ENCODE measurements around the gene TNFRSF12A.

Gene TNFRSF12A

DNA sequence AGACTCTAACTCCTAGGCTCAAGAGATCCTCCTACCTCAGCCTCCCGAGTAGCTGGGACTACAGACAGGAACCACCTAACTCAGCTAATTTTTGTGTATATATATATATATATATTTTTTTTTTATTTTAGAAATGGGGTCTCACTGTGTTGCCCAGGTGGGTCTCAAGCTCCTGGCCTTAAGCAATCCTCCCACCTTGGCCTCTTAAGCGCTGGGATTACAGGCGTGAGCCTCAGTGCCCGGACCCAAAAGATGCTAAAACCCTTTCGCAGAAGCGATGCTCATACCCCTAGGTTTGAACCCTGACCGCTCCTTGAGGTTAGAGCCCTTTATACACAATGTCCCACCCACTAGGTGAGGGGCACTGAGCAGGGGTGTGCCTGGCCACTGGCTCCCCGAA lies 9.7 kb upstream of the TNFRSF12A start:
- in situ Hi-C loops (cut with MboI; ENCODE audit: low sequenced_read_pairs): no loop called here

DNA sequence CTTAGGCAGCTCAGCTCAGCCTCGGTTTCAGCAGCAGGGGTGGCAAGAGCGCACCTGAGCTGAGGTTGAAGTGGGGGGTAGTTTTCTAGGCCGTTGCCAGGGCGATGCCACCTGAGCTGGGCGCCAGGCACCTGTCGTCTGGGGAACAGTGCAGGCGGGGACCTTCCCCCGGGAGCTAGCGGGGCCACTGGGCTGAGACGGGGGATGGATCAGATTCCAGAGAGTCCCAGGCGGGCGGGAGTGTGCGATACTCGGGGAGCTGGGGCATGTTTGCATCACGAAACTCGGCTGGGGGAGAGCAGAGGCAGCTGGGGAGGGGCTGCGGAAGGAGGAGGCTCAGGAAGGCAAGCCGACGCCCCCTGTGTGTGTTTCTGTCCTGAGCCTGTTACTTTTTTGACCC lies 7.9 kb upstream of the TNFRSF12A start:
- in situ Hi-C loops (cut with MboI; ENCODE audit: low sequenced_read_pairs): no loop called here

DNA sequence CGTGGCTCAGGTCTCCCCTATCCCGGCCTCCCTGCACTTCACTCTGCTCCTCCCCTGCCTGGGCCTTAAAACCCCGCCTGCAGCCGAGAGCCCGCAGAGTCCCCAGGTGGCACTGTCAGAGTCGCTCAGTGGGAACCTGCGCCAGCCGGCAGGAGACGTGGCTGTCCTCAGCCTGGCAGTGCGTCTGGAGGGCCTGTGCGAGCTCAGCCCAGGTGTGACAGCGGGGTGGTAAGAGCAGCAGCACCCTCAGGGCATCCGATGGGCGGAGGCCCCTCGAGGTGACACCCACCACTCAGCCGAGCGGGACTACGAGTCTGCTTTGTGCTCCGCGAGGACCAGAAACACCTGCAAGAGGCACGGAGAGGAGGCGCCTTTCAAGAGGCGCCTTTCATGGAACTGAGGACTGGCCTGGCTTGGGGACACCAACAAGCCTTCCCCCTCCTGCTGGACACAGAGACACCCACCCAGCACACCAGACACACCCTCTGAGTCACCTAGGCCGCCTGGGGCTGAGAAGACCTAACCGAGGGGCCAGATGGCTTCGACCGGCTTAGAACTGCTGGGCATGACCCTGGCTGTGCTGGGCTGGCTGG lies 7.2 kb upstream of the TNFRSF12A start, which contains the start of gene CLDN9:
TSS of gene CLDN9 (plus strand) at position 96 of the 593 bp plus-strand sequence. CDS start at position 536, 440 bp downstream.
- in situ Hi-C loops (cut with MboI; ENCODE audit: low sequenced_read_pairs): no loop called here

- in situ Hi-C loops (cut with MboI; ENCODE audit: low sequenced_read_pairs): no loop called here
Measured at GRCh38 chr16:3013491-3013951, 6.6 kb upstream of the TNFRSF12A start.

DNA sequence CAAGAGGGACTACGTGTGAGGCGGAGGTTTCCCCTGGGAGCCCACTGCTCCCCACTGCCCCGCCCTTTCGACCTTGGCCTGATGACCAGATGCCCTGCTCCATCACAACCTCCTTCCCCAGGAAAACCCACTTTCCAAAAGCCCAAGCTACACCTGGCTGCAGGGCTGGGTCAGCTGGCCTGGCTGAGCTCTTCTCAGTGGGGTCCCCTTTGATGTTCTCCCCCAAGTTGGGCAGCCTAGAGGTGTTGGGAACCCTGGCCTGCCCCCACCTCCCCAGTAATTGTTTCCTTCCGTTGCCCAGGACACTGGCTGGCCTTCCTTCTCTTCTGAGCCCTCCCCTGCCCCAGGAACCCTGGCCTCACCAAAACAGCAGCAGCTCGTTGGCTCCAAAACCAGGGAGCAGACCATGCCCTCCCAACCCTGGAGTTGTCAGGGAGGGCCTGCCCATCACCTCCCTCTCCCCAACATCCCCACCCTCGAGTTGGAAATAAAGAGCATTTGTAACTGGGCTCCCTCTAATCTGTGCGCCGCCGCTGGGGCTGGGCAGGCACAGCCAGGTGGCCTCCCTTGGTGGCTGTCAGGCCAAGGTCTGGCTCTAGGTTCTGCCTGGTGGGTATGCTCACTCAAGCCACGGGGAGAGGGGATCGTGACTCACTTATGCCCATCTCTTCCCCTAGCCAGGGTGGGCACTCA lies 6.0 kb upstream of the TNFRSF12A start:
- in situ Hi-C loops (cut with MboI; ENCODE audit: low sequenced_read_pairs): no loop called here

DNA sequence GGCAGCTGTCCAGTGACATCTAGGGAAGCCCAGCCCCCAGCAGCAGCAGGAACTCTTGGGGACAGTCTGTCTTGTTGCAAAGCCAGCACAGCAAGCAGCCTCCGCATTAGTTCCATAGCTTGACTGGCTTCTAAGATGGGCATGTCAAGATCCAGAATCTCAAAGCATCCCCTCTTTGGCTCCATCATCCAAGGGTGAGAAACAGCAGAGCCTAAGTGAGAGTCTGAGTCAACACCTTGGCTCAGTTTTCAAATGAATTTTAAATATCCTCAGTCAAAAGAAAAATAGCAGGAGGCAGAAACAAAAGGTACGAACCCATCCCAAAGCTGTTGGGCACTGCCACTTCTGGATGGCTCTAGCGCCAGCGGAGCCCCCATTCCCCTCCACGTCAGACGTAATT lies 5.2 kb upstream of the TNFRSF12A start:
- in situ Hi-C loops (cut with MboI; ENCODE audit: low sequenced_read_pairs): no loop called here

DNA sequence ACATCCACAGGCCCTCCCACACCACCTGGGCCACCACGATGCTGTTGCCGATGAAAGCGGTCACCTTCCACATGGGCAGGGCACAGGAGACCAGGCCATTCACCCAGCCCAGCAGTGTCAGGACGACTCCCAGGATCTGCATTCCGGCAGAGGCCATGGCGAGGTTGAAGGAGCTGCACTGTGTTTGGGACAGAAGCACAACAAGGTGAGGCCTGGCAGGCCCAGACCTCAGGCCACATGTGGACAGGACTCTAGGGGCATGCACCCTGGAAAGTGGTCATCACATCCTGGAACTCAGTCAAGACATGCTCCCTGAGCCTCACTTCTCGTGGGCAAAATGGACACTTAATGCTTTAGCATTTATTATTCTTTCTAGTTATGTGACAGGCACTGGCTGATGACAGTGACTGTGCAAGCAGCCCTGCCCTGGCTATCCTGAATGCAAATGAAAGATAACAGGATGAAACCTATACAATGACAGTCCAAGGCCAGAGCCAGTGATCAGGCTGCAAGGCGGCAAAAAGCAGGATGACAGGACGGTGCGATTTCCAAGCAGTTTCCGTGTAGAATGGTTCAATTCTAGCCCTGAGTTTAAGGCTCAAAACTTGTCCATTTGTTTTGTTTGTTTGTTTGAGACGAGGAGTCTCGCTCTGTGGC lies 4.2 kb upstream of the TNFRSF12A start:
- in situ Hi-C loops (cut with MboI; ENCODE audit: low sequenced_read_pairs): no loop called here

DNA sequence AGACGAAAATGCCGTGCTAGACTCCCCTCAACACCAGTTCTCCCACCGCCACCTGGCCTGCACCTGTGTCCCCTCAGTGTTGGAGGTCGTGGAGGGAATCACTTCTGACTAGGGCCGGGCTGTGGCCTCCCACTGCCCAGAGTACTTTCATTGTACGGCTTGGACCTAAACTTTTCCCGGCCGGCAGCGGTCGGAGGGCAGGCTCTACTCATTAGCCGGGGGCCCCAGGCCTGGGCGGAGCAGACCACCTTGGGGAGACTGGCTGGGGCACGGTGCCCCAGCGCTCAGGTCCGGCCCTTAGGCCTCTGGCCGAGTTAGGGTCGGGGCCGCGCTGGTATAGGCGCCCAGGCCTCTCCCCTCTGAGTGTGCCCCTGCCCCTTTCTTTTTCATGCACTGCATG lies 2.8 kb upstream of the TNFRSF12A start:
- in situ Hi-C loops (cut with MboI; ENCODE audit: low sequenced_read_pairs): no loop called here

- in situ Hi-C loops (cut with MboI; ENCODE audit: low sequenced_read_pairs): no loop called here
Measured at GRCh38 chr16:3017794-3018506, 2.2 kb upstream of the TNFRSF12A start, which contains the start of gene CLDN6. TSS of gene CLDN6 (minus strand) at chr16:3018183. CDS start at chr16:3016021, 2,162 bp downstream.

DNA sequence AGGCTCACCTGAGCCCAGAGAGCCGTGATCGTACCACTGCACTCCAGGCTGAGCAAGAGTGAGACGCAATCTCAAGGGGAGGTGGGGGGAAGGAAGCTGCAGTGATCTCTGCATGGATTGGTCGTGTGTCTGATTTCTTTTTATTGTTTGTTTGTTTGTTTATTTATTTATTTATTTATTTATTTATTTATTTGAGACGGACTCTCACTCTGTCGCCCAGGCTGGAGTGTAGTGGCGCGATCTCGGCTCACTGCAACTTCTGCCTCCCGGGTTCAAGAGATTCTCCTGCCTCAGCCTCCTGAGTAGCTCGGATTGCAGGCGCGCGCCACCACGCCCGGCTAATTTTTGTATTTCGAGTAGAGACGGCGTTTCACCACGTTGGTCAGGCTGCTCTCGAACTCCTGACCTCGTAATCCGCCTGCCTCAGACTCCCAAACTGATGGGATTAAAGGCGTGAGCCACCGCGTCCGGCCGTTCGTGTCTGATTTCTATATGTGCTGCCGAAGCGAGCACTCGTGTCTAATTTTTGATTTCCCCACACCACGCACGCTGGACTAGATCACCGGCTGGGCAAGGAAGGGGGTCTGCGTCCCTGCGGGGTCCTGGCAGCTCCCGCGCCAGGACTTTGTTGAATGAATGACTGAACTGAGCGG lies 448 bp upstream of the TNFRSF12A start:
- in situ Hi-C loops (cut with MboI; ENCODE audit: low sequenced_read_pairs): no loop called here

GRCh38 chr16:3020604-3021448 lies 658 bp downstream of the TNFRSF12A start:
- in situ Hi-C loops (cut with MboI; ENCODE audit: low sequenced_read_pairs): no loop called here

- in situ Hi-C loops (cut with MboI; ENCODE audit: low sequenced_read_pairs): no loop called here
Measured at GRCh38 chr16:3021449-3022207, 1.5 kb downstream of the TNFRSF12A start.

DNA sequence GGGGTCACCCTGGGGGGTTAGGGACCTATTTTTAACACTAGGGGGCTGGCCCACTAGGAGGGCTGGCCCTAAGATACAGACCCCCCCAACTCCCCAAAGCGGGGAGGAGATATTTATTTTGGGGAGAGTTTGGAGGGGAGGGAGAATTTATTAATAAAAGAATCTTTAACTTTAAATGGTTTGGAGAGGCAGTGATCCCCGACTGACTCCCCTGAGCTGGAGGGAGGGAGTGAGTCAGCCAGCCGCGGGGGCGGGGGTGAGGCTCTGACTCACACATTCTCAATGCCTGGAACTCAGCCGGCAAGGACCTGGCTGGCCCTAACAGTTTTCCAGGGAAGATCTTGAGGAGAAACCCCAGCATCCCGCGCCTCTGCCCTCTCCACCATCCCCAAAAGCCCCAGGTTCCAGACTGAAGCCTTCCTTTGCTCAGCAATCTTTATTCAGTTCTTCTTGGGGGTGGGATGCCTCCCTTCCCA lies 2.1 kb downstream of the TNFRSF12A start:
- in situ Hi-C loops (cut with MboI; ENCODE audit: low sequenced_read_pairs): no loop called here

DNA sequence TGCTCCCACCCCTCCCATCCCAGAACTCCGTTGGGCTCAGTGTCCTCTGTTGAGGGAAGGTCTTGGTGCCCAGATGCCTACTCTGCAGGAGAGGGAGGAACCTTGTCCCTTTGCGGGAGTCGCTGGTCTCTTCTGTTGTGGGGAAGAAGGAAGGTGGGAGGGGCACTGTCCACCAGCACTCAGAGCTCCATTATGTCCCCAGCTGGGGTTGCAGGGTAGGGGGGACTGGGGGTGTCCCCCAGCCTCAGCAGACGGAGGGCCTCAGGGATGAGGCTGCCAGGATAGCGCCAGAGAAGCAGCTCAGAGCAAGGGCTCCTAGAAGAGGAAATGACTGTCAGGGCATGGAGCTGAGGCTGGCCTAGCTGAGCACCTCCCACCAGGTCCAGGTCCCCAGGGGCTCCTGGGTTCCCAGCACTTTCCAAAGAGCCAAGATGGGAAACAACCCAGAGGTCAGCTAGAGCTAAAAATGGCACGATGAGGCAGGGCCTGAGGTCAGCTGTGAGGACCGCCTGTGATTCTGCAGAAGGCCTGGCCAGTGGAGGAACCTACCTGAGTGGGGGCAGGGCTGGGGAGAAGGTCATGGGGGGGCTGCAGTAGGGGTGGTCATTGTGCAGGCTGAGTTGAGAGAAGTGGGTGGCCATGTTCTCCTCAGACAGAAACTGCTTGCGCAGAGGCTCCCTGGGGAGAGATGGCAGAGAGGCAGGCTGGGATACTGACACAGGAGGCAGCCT lies 2.7 kb downstream of the TNFRSF12A start:
- in situ Hi-C loops (cut with MboI; ENCODE audit: low sequenced_read_pairs): no loop called here

DNA sequence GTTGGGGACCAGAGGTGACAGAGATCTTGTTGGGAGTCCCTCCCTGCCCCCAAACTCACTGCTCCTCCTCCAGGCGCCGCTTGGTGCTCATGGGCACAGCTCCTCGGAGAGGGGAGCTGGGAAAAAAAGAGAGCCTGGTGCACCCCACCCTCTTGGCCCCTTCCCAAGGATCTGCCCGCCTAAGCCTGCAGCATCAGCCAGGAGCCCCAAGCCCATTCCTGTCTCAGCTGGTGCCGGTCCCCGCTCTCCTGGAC lies 3.2 kb downstream of the TNFRSF12A start:
- in situ Hi-C loops (cut with MboI; ENCODE audit: low sequenced_read_pairs): no loop called here

- in situ Hi-C loops (cut with MboI; ENCODE audit: low sequenced_read_pairs): no loop called here
Measured at GRCh38 chr16:3023669-3024478, 3.7 kb downstream of the TNFRSF12A start, which contains the start of the genes HCFC1R1 and THOC6. TSS of gene HCFC1R1 (minus strand) at chr16:3023942. CDS start at chr16:3023941, 1 bp downstream. TSS of gene THOC6 (plus strand) at chr16:3024035. CDS start at chr16:3024327, 292 bp downstream.
